Neutrophil (primary cell): ENCODE data around the gene CYP27B1.

ENCODE experiments used
- H3K27ac ChIP-seq: fragments of 200-600 bp; sonication (generic); 2 replicates; pipeline ENCODE4 v1.5.1; 2016; ENCODE audit warnings: mild to moderate bottlenecking, moderate library complexity
- H3K27me3 ChIP-seq: fragments of 200-600 bp; sonication (generic); 2 replicates; pipeline ENCODE4 v1.6.0; 2016; ENCODE audit warnings: mild to moderate bottlenecking
- H3K36me3 ChIP-seq: fragments of 200-600 bp; sonication (generic); 2 replicates; pipeline ENCODE4 v1.5.1; 2017
- H3K4me1 ChIP-seq, 2 experiments: fragments of 200-600 bp in 1 of 2; sonication (generic) in 1 of 2; 1 replicate in 1 of 2; 2 replicates in 1 of 2; pipeline versions ENCODE4 v1.5.1 to v1.6.1; 2013 to 2016; ENCODE audit warnings: low read depth in 1 of 2, low read length in 1 of 2, mild to moderate bottlenecking in 1 of 2, moderate library complexity in 1 of 2; ENCODE audit not compliant: control insufficient read depth in 1 of 2, insufficient read depth in 1 of 2
- H3K4me3 ChIP-seq, 2 experiments: fragments of 200-600 bp in 1 of 2; sonication (generic) in 1 of 2; 1 replicate in 1 of 2; 2 replicates in 1 of 2; pipeline ENCODE4 v1.5.1; 2013 to 2016; ENCODE audit warnings: low read depth in 1 of 2, low read length in 1 of 2, mild to moderate bottlenecking in 1 of 2, moderate library complexity in 1 of 2
- H3K9me3 ChIP-seq: fragments of 200-600 bp; sonication (generic); 2 replicates; pipeline ENCODE4 v1.5.1; 2016
- CTCF ChIP-seq: fragments of 200-600 bp; sonication (generic); IDR thresholded peaks from 2 replicates; pipeline ENCODE4 v1.5.1; 2016; ENCODE audit warnings: antibody characterized with exemption

CYP27B1 gene

DNA sequence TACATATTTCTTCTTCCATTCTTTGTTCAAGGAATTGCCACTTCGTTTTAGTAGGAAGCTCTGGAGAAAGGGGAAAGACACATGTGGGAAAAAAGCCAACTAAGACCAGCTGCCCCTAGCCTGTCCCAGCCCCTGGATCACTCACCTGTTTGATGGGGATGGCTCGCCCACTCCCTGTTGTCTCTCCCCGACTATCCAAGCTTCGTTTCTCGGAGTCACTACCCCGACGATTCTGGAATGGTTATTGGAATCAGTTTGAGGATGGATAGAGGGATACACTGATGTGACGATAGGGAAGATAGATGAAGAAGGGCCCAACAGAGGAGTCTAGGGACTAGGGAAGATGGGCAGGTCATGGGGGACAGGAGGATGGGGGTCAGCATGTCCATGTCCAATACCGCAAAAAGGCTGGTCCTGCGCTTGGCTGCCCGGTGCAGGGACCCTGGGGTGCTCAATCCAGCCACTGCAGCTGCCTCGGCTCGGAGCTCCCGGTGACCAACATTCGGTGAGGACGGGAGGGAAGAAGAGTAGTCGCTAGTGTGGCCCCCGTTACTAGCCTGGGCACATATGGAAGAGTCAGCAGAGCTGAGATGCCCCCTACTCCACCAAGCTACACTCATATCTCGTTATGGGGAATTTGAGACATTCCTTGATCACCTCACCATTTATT is 35.3 kb downstream of the CYP27B1 start:
- H3K27ac ChIP-seq, result peak overlapping the region; percentile 23
- no peaks in the 10 kb centered on the region for H3K9me3 ChIP-seq
- H3K27me3 ChIP-seq, result no peaks in the 10 kb centered on the region
- TF ChIP-seq CTCF, result no peak
- peaks cover 99% of the 10 kb centered on the region for H3K36me3 ChIP-seq
- H3K4me3 ChIP-seq, result no peak overlapping the region
- H3K4me1 ChIP-seq, result no peaks in the 10 kb centered on the region

DNA sequence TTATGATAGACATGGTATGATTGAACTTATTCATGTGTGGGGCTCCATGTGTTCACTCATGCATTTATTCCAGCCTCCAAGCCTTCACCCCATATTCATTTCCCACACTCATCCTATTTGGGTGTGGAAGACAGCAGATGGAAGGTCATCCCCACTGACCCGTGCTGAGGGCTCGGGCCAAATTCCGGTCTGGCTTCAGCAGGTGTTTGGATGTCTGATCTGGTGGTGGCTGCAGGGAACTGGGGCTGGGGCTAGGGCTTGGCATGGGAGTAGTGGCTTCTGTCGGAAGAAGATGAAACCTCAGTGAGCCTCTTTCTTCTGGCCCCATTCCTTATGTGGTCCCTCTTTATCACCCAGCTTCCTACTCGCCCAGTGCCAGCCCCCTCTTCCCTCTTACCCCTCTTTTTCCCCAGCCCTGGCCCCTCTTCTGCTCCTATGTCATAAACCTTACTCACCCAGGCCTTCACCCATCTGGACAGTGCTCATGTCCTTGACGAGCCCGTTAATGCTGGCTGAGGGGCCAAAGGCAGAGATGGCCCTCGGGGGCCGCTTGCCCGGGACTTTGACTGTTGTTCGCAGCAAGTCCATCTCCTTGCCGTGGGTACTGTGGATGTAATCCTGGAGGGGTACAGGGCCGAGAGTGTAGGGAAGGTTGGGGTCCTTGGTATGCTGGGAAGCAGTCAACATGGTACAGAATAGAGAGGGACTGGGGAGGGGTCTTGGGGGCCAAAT is 36.4 kb downstream of the CYP27B1 start:
- Histone ChIP-seq H3K27ac (peak overlapping the region; percentile 6), H3K4me3 (no peak overlapping the region), H3K4me1 (no peaks in the 10 kb centered on the region), H3K9me3 (no peaks in the 10 kb centered on the region), H3K27me3 (no peaks in the 10 kb centered on the region), H3K36me3 (peaks cover 100% of the 10 kb centered on the region)
- no peak for TF ChIP-seq CTCF

DNA sequence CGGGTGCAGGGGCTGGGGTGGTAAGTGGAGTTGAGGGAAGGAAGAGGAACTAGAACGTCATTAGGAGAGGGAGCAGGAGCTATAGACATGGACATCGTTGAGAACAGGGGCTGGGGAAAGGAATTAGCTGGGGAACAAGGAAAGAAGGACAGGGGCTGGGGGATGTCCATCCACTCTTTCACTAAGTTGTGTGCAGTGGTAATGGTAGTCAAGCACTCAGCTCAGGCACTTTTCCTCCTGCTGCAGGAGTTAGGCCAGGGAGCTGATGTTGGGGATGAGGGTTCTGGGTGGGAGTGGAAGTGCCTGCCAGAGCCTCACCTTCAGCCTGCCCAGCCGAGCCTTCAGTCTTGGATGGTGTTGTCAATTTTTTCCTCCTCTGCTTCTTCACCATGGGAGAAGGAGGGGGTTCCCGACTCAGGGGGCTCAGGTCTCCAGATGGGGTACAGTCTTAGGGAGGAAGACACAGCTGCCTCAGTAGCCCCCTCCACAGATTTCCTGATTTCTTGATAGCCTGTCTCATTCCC is 37.5 kb downstream of the CYP27B1 start:
- peaks cover 98% of the 10 kb centered on the region for H3K36me3 ChIP-seq

GRCh38 chr12:57727758-57728395 is 39.0 kb downstream of the CYP27B1 start:
- no peak overlapping the region for H3K4me3 ChIP-seq
- no peak for TF ChIP-seq CTCF
- H3K4me1 ChIP-seq, result no peaks in the 10 kb centered on the region
- peaks cover 98% of the 10 kb centered on the region for H3K36me3 ChIP-seq
- H3K27me3 ChIP-seq, result no peaks in the 10 kb centered on the region
- peak overlapping the region; percentile 1 for H3K27ac ChIP-seq
- H3K9me3 ChIP-seq, result no peaks in the 10 kb centered on the region

More for the DNA sequence above, 37.5 kb downstream of the CYP27B1 start:
- Histone ChIP-seq H3K4me1 (no peaks in the 10 kb centered on the region), H3K27ac (peak overlapping the region; percentile 44), H3K27me3 (no peaks in the 10 kb centered on the region), H3K4me3 (no peak overlapping the region), H3K9me3 (no peaks in the 10 kb centered on the region)
- TF ChIP-seq CTCF, result no peak

GRCh38 chr12:57726884-57727757 is 39.8 kb downstream of the CYP27B1 start:
- no peak overlapping the region for H3K27ac ChIP-seq
- peaks cover 96% of the 10 kb centered on the region for H3K36me3 ChIP-seq
- H3K27me3 ChIP-seq, result no peaks in the 10 kb centered on the region
- TF ChIP-seq CTCF, result no peak
- H3K4me3 ChIP-seq, result no peak overlapping the region
- no peaks in the 10 kb centered on the region for H3K9me3 ChIP-seq
- H3K4me1 ChIP-seq, result no peaks in the 10 kb centered on the region
